NCI-H510A (cell line): ENCODE data around the gene SASH1.

Experiments
- DNase-seq: peaks from one replicate; lab custom pipeline; 2025; lab: John Stamatoyannopoulos, UW

Gene SASH1

GRCh38 chr6:148590883-148591282 is 248.2 kb downstream of the SASH1 start:
- no peak for DNase-seq

GRCh38 chr6:148591656-148592055 is 249.0 kb downstream of the SASH1 start:
- no peak for DNase-seq

- DNase-seq = no peak
Measured at GRCh38 chr6:148593130-148593812, 250.6 kb downstream of the SASH1 start.

GRCh38 chr6:148593813-148594170 is 251.2 kb downstream of the SASH1 start:
- DNase-seq = no peak

- no peak for DNase-seq
Measured at GRCh38 chr6:148595550-148595949, 252.9 kb downstream of the SASH1 start.

- no peak for DNase-seq
Measured at GRCh38 chr6:148596891-148597455, 254.3 kb downstream of the SASH1 start.

- DNase-seq = no peak
Measured at GRCh38 chr6:148598724-148599123, 256.1 kb downstream of the SASH1 start.

- DNase-seq = no peak
Measured at GRCh38 chr6:148599967-148600426, 257.4 kb downstream of the SASH1 start.
